GM12872 (cell line): Measurements from ENCODE around the gene S100A12.

Experiments used
- TF ChIP-seq, protein P1 (sequence below): IDR thresholded peaks from 3 replicates; pipeline ENCODE4 v1.5.1; 2011; ENCODE audit warnings: low read depth, mild to moderate bottlenecking, low read length, moderate library complexity; ENCODE audit not compliant: insufficient read depth

Gene S100A12

DNA sequence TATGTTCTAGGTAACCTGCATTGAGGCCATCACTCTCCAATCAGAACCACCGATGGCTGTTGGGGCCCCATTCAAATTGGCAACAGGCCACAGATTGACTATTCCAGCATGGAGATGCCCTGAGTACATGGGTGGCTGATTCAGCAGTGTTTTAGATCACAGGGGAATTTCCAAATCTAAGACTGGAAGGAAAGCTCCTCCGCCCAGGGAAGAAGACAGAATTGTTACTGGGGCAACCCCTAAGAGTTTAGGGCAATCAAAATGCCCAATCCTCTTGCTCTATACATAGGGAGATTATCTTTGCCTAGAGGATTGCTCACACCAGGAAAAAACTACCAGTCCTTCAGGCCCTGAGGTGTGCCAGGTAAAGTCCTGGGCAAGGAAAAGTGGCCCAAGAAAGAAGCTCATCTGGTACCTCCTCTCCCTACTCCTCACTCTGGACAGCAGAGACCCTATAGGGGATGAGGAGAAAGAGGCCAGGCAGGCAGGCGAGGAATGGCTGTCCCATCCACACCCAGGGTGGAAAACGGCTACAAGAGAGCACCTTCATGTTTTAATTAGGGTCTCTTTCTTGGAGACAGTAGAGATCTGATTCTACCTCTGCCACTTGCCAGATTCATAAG, 9.6 kb upstream of the S100A12 start:
- TF ChIP-seq, protein P1, sequence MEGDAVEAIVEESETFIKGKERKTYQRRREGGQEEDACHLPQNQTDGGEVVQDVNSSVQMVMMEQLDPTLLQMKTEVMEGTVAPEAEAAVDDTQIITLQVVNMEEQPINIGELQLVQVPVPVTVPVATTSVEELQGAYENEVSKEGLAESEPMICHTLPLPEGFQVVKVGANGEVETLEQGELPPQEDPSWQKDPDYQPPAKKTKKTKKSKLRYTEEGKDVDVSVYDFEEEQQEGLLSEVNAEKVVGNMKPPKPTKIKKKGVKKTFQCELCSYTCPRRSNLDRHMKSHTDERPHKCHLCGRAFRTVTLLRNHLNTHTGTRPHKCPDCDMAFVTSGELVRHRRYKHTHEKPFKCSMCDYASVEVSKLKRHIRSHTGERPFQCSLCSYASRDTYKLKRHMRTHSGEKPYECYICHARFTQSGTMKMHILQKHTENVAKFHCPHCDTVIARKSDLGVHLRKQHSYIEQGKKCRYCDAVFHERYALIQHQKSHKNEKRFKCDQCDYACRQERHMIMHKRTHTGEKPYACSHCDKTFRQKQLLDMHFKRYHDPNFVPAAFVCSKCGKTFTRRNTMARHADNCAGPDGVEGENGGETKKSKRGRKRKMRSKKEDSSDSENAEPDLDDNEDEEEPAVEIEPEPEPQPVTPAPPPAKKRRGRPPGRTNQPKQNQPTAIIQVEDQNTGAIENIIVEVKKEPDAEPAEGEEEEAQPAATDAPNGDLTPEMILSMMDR, result no peak

DNA sequence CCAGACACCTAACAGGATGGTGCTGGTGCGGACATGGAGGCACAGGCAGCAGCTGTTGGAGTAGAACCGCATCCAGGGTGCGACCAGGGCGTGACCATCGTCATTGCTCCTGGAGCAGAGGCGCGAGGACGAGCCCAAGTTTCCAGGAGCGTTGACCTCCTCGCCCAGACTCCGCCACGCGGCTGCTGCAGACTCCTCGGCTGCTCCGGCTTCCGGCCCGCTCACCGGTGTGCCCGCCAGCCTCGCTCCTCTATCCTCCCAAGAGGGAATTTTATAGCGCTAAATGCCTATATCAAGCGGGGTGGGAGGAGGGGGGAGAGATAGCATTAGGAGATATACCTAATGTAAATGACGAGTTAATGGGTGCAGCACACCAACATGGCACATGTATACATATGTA, 5.3 kb upstream of the S100A12 start:
- TF ChIP-seq, protein P1, result no peak

DNA sequence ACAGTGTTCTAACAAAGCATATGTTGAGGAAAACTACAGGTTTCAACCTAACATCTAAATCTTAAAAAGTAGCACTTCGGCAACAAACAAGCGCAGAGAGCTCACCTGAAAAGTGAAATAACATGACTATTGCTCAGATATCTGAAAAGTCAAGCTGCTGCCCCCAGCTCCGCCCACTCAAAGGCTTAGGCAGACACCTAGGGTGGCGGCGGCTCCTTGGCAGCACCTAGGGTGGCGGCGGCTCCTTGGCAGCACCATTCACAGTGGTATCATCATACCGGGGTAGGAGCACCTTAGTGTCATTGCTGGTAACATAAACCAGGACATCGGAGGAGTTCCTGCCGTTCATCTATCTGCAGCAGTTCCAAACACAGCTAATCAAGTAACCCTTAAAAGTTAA, 4.2 kb upstream of the S100A12 start:
- TF ChIP-seq, protein P1, result no peak

DNA sequence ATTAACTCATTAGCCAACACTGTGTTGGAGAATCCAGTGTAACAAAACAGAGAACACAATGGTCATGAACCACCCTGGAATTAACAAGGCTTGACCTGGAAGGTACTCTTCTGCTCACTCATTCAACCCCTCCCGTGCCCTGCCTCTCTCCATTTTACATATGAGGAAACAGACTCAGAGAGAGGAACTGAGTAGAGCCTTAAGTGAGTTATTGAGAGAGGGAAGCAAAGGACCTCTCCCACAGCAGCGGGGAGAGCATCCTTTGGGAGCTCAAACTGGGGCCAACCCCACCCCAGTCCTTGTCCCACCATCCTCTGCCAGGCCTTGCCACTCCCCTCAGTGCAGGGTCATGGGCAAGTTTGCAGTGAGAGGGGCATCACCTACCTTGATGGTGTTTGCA, 1.4 kb downstream of the S100A12 start:
- TF ChIP-seq, protein P1, result no peak

DNA sequence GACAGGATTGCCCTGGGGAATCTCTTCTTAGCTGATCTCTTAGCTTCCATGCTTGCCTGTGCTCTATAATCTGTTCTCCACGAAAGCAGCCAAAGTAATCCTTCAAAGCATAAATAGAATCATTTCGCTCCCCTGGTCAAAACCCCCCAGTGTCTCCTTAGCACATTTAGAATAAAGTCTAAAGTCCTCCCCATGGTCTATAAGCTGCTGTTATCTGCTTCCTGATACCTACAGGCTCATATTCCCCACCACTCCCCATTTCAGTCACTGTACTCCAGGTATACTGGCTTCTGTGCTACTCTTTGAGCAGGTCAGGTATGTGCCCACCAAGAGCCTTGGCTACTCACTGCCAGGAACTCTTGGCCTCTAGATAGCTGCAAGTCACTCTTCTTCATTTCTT, 2.9 kb downstream of the S100A12 start:
- TF ChIP-seq, protein P1, result no peak

DNA sequence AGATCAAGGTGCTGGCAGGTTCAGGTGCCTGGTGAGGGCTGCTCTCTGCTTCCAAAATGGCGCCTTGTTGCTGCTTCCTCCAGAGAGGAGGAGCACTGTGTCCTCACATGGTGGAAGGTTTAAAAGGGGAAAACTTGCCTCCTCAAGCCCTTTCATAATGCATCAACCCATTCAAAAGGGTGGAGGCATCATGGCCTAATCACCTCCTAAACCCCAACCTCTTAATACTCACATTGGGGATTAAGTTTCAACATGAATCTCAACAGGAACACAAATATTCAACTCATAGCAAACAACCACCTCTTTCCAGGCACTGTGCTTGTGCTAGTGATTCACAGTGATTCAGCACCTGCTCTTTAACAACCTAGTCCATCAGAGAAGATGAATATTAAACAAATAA, 4.2 kb downstream of the S100A12 start:
- TF ChIP-seq, protein P1, result no peak

DNA sequence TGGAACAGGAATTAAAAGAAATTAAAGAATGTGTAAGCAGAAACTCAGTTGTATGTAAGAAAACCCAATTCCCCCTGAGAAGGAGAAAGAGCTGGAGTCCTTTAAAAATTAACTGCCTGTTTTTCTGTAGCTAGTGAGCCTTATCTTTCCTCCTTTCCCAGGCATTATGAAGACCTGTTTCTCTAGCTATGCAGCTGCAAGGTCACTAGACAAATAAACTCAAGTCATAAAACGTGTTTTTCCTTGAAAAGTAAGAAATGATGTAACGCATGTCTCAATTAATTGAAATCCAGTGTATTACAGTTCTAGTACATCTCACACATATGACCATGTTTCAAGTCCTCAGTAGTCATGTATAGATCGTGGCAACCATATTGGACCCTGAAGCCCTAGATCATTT, 5.3 kb downstream of the S100A12 start:
- TF ChIP-seq, protein P1, result no peak
